H9 (cell line): ENCODE measurements around the gene GRAMD1C. TPM values are rescaled to one million over a fixed set of nuclear protein-coding genes. Genes with fewer than 3 reads are reported as not detected.
"Not testable (repeated sequence)": the region's sequence is repeated elsewhere in the genome, so short reads cannot be mapped to it uniquely, and the experiment has no call there.

Experiments
- DNase-seq: peaks from one replicate; pipeline ENCODE4 v3.0.0-alpha.2; 2017
- H2AFZ ChIP-seq: one replicate; pipeline ENCODE4 v1.6.1; 2013; ENCODE audit warnings: mild to moderate bottlenecking, low read length, control low read depth, moderate library complexity
- H2AK5ac ChIP-seq: 2 replicates; pipeline ENCODE4 v1.6.1; 2013; ENCODE audit warnings: low read length, control low read depth, mixed read lengths; ENCODE audit not compliant: insufficient read length
- H2BK120ac ChIP-seq: one replicate; pipeline ENCODE4 v1.6.1; 2013; ENCODE audit warnings: low read depth, mild to moderate bottlenecking, low read length, control low read depth, inconsistent platforms; ENCODE audit not compliant: poor library complexity, severe bottlenecking
- H2BK12ac ChIP-seq: 2 replicates; pipeline ENCODE4 v1.6.1; 2013; ENCODE audit warnings: low read length, control low read depth, mixed read lengths, low read depth; ENCODE audit not compliant: insufficient read length
- H2BK15ac ChIP-seq: 2 replicates; pipeline ENCODE4 v1.6.1; 2013; ENCODE audit warnings: low read depth, low read length, control low read depth
- H2BK20ac ChIP-seq: one replicate; pipeline ENCODE4 v1.6.1; 2013; ENCODE audit warnings: low read depth, mild to moderate bottlenecking, low read length, control low read depth, inconsistent platforms; ENCODE audit not compliant: poor library complexity, severe bottlenecking
- H2BK5ac ChIP-seq: 2 replicates; pipeline ENCODE4 v1.6.1; 2013; ENCODE audit warnings: low read length, control low read depth, mixed read lengths; ENCODE audit not compliant: insufficient read length
- H3K14ac ChIP-seq: 2 replicates; pipeline ENCODE4 v1.6.1; 2013; ENCODE audit warnings: low read length, control low read depth; ENCODE audit not compliant: insufficient read depth
- H3K18ac ChIP-seq: 2 replicates; pipeline ENCODE4 v1.6.1; 2013; ENCODE audit warnings: low read depth, mild to moderate bottlenecking, mixed read lengths, low read length, control low read depth; ENCODE audit not compliant: insufficient read length
- H3K23ac ChIP-seq: 2 replicates; pipeline ENCODE4 v1.6.1; 2013; ENCODE audit warnings: low read length, control low read depth, mixed read lengths, low read depth; ENCODE audit not compliant: insufficient read length
- H3K23me2 ChIP-seq: 2 replicates; pipeline ENCODE4 v1.6.1; 2013; ENCODE audit warnings: low read depth, mild to moderate bottlenecking, mixed read lengths, low read length, control low read depth; ENCODE audit not compliant: insufficient read length, poor library complexity, severe bottlenecking
- H3K27ac ChIP-seq: 2 replicates; pipeline ENCODE4 v1.5.1; 2013; ENCODE audit warnings: low read length, control low read depth, mixed read lengths, low read depth; ENCODE audit not compliant: insufficient read length
- H3K27me3 ChIP-seq: 2 replicates; pipeline ENCODE4 v1.6.1; 2013; ENCODE audit warnings: low read length, control low read depth, inconsistent platforms; ENCODE audit not compliant: insufficient read depth
- H3K4ac ChIP-seq: 2 replicates; pipeline ENCODE4 v1.6.1; 2013; ENCODE audit warnings: low read depth, mild to moderate bottlenecking, control low read depth, inconsistent platforms, low read length, moderate library complexity
- H3K4me1 ChIP-seq: 2 replicates; pipeline ENCODE4 v1.6.1; 2013; ENCODE audit warnings: low read length, control low read depth, inconsistent platforms; ENCODE audit not compliant: insufficient read depth
- H3K4me2 ChIP-seq: 2 replicates; pipeline ENCODE4 v1.6.1; 2013; ENCODE audit warnings: low read length, control low read depth, mixed read lengths; ENCODE audit not compliant: insufficient read length, insufficient read depth
- H3K56ac ChIP-seq: 2 replicates; pipeline ENCODE4 v1.6.1; 2013; ENCODE audit warnings: low read depth, mild to moderate bottlenecking, mixed read lengths, low read length, control low read depth; ENCODE audit not compliant: insufficient read length
- H3K79me1 ChIP-seq: 2 replicates; pipeline ENCODE4 v1.6.1; 2013; ENCODE audit warnings: low read depth, mild to moderate bottlenecking, moderate library complexity, low read length, control low read depth, inconsistent platforms; ENCODE audit not compliant: insufficient read depth, poor library complexity, severe bottlenecking
- H3K79me2 ChIP-seq: 2 replicates; pipeline ENCODE4 v1.6.1; 2013; ENCODE audit warnings: low read length, control low read depth, inconsistent platforms; ENCODE audit not compliant: insufficient read depth
- H3K9ac ChIP-seq: 2 replicates; pipeline ENCODE4 v1.6.1; 2013; ENCODE audit warnings: low read length, control low read depth, mixed read lengths; ENCODE audit not compliant: insufficient read length; ENCODE audit errors: extremely low read depth
- H3K9me3 ChIP-seq: one replicate; pipeline ENCODE4 v1.6.1; 2013; ENCODE audit warnings: low read depth, low read length, inconsistent platforms; ENCODE audit not compliant: control insufficient read depth
- H3T11ph ChIP-seq: one replicate; pipeline ENCODE4 v1.6.1; 2013; ENCODE audit warnings: mild to moderate bottlenecking, low read length, control low read depth, inconsistent platforms
- H4K20me1 ChIP-seq: one replicate; pipeline ENCODE4 v1.6.1; 2013; ENCODE audit not compliant: control insufficient read depth, insufficient read length, insufficient read depth
- H4K5ac ChIP-seq: 2 replicates; pipeline ENCODE4 v1.6.1; 2013; ENCODE audit warnings: low read depth, mild to moderate bottlenecking, mixed read lengths, low read length, control low read depth; ENCODE audit not compliant: insufficient read length
- H4K8ac ChIP-seq: replicated peaks from 2 replicates; pipeline ENCODE4 v1.6.1; 2013; ENCODE audit warnings: low read length, control low read depth, mixed read lengths, low read depth; ENCODE audit not compliant: insufficient read length
- H4K91ac ChIP-seq: 2 replicates; pipeline ENCODE4 v1.6.1; 2013; ENCODE audit warnings: low read depth, mild to moderate bottlenecking, moderate library complexity, mixed read lengths, low read length, control low read depth; ENCODE audit not compliant: insufficient read length
- H3K27ac Mint-ChIP-seq, 3 experiments: 2 replicates in 2 of 3; 3 replicates in 1 of 3; pipeline ENCODE4 v1.8.0; 2020 to 2021; ENCODE audit warnings: mixed read lengths in 3 of 3, mild to moderate bottlenecking in 1 of 3, moderate library complexity in 1 of 3
- H3K27me3 Mint-ChIP-seq: 2 replicates; pipeline ENCODE4 v1.8.0; 2021; ENCODE audit warnings: low read depth, mild to moderate bottlenecking, moderate library complexity, mixed read lengths
- H3K36me3 Mint-ChIP-seq, 3 experiments: 2 replicates in 2 of 3; 3 replicates in 1 of 3; pipeline ENCODE4 v1.8.0; 2020 to 2021; ENCODE audit warnings: low read depth in 3 of 3, mixed read lengths in 3 of 3; ENCODE audit not compliant: insufficient read depth in 1 of 3
- H3K4me1 Mint-ChIP-seq, 2 experiments: 2 replicates each; pipeline ENCODE4 v1.8.0; 2020; ENCODE audit warnings: mixed read lengths in 2 of 2
- H3K4me3 Mint-ChIP-seq, 2 experiments: 2 replicates in 1 of 2; 3 replicates in 1 of 2; pipeline ENCODE4 v1.8.0; 2020 to 2021; ENCODE audit warnings: mild to moderate bottlenecking in 2 of 2, mixed read lengths in 2 of 2, moderate library complexity in 1 of 2
- H3K9me3 Mint-ChIP-seq, 2 experiments: 2 replicates in 1 of 2; 3 replicates in 1 of 2; pipeline ENCODE4 v1.8.0; 2020; ENCODE audit warnings: mild to moderate bottlenecking in 2 of 2, mixed read lengths in 2 of 2, moderate library complexity in 1 of 2
- WGBS: extraction: QIAGEN DNeasy Blood & Tissue Kit; methylation state at CpG from one replicate; pipeline ENCODE4 v1.1.7; 2013; ENCODE audit warnings: missing lambda C conversion rate, low lambda C conversion rate, mixed read lengths; ENCODE audit not compliant: insufficient read length; ENCODE audit errors: extremely low coverage; 5-methylcytosine and 5-hydroxymethylcytosine counted together
- total RNA-seq: library from RNA; stranded (reverse); gene quantifications from 2 replicates; pipeline ENCODE4 v1.2.1, GENCODE V29; 2021

GRAMD1C gene
- total RNA-seq, 1 experiment from 2014 or later: 1.8 TPM

GRCh38 chr3:113849841-113850240 is 11.3 kb downstream of the GRAMD1C start:
- H3K4ac ChIP-seq, H3K23me2 ChIP-seq, H2AFZ ChIP-seq, H3K4me1 Mint-ChIP-seq, H2BK5ac ChIP-seq, H3K56ac ChIP-seq, H4K20me1 ChIP-seq, H3K9me3 Mint-ChIP-seq, H3K36me3 Mint-ChIP-seq, H2BK120ac ChIP-seq, H3K27me3 ChIP-seq, H3K4me2 ChIP-seq, H3K9ac ChIP-seq, H3K23ac ChIP-seq, H2BK12ac ChIP-seq, DNase-seq, H2BK20ac ChIP-seq, H3K27me3 Mint-ChIP-seq, H3K27ac ChIP-seq, H3K14ac ChIP-seq, H2AK5ac ChIP-seq, H2BK15ac ChIP-seq, H3K9me3 ChIP-seq, H4K8ac ChIP-seq, H3K4me1 ChIP-seq, H4K91ac ChIP-seq, H3T11ph ChIP-seq, H3K79me2 ChIP-seq, H4K5ac ChIP-seq, H3K79me1 ChIP-seq, H3K4me3 Mint-ChIP-seq, H3K18ac ChIP-seq: not testable (repeated sequence)
- no CpG with 5 or more reads among the region's 22 CpGs for WGBS
- peak overlapping the region in 1 of 3 experiments; percentile 30; a peak in 2 of 7 replicates for H3K27ac Mint-ChIP-seq

GRCh38 chr3:113850391-113850790 is 11.8 kb downstream of the GRAMD1C start:
- H2BK15ac ChIP-seq, H3K9me3 Mint-ChIP-seq, H4K8ac ChIP-seq, H2BK5ac ChIP-seq, H4K5ac ChIP-seq, H2BK20ac ChIP-seq, H3K79me1 ChIP-seq, H3K4me2 ChIP-seq, H3K23me2 ChIP-seq, H2AK5ac ChIP-seq, H3K36me3 Mint-ChIP-seq, H3K14ac ChIP-seq, H3K56ac ChIP-seq, H4K20me1 ChIP-seq, H2AFZ ChIP-seq, H2BK12ac ChIP-seq, H2BK120ac ChIP-seq, H3K4me1 ChIP-seq, H3K27me3 ChIP-seq, H3K4me1 Mint-ChIP-seq, DNase-seq, H3K9me3 ChIP-seq, H3K79me2 ChIP-seq, H3K4ac ChIP-seq, H3K27me3 Mint-ChIP-seq, H3K23ac ChIP-seq, H3K18ac ChIP-seq, H3T11ph ChIP-seq, H3K4me3 Mint-ChIP-seq, H3K27ac ChIP-seq, H4K91ac ChIP-seq, H3K9ac ChIP-seq: not testable (repeated sequence)
- WGBS: no CpG with 5 or more reads among the region's 9 CpGs
- peak overlapping the region in 2 of 3 experiments; percentile 30 to 71; a peak in 3 of 7 replicates for H3K27ac Mint-ChIP-seq
